H1 (cell line): ENCODE results near the gene RPRD2. TPM values are rescaled to one million over a fixed set of nuclear protein-coding genes. Genes with fewer than 3 reads are reported as not detected.

ENCODE experiments used
- CTCF ChIA-PET: fragments of 300-600 bp; sonication (Branson Sonifier 250); formaldehyde crosslinking; loops from one replicate; lab custom pipeline; 2021; ENCODE audit not compliant: partially characterized antibody; lab: Charles Lee
- POLR2A ChIA-PET: fragments of 300-600 bp; sonication (Branson Sonifier 250); formaldehyde crosslinking; loops from one replicate; lab custom pipeline; 2021; ENCODE audit warnings: inconsistent platforms; ENCODE audit not compliant: partially characterized antibody; lab: Charles Lee
- DNase-seq, 2 experiments: peaks; one replicate each; pipeline versions ENCODE4 v3.0.0 to v3.0.0-alpha.2; 2010 to 2022; ENCODE audit warnings: low spot score in 2 of 2, low read depth in 1 of 2, mixed read lengths in 1 of 2
- FAIRE-seq: peaks from 2 replicates; lab custom pipeline; 2011; peaks lifted over from hg19 to GRCh38; lab: Jason Lieb, UNC
- H2AFZ ChIP-seq: 2 replicates; pipeline ENCODE4 v1.8.1; 2012; ENCODE audit warnings: low read length, inconsistent platforms
- H2AK5ac ChIP-seq: 2 replicates; pipeline ENCODE4 v1.6.1; 2013; ENCODE audit warnings: low read depth, low read length
- H2BK120ac ChIP-seq: replicated peaks from 2 replicates; pipeline ENCODE3; 2013; ENCODE audit warnings: low read depth, low read length, inconsistent platforms
- H2BK12ac ChIP-seq: 2 replicates; pipeline ENCODE4 v1.6.1; 2013; ENCODE audit warnings: low read depth, low read length
- H2BK15ac ChIP-seq: 2 replicates; pipeline ENCODE4 v1.6.1; 2013; ENCODE audit warnings: low read length
- H2BK20ac ChIP-seq: 2 replicates; pipeline ENCODE4 v1.6.1; 2013; ENCODE audit warnings: low read length
- H2BK5ac ChIP-seq: 2 replicates; pipeline ENCODE4 v1.6.1; 2013; ENCODE audit warnings: low read depth, low read length
- H3K14ac ChIP-seq: 2 replicates; pipeline ENCODE4 v1.6.1; 2013; ENCODE audit warnings: inconsistent platforms; ENCODE audit not compliant: insufficient read length
- H3K18ac ChIP-seq: 2 replicates; pipeline ENCODE4 v1.6.1; 2013; ENCODE audit warnings: low read length; ENCODE audit errors: extremely low read depth
- H3K23ac ChIP-seq: 2 replicates; pipeline ENCODE4 v1.6.1; 2013; ENCODE audit warnings: inconsistent platforms; ENCODE audit not compliant: insufficient read length
- H3K23me2 ChIP-seq: 2 replicates; pipeline ENCODE4 v1.6.1; 2013; ENCODE audit warnings: low read depth, low read length
- H3K27ac ChIP-seq: 2 replicates; pipeline ENCODE4 v1.6.1; 2011; ENCODE audit warnings: low read depth, low read length, inconsistent platforms
- H3K27me3 ChIP-seq, 4 experiments: replicated peaks in 1 of 4; 1 replicate in 1 of 4; 2 replicates in 3 of 4; pipeline versions ENCODE4 v1.6.1 to v1.8.1; 2011 to 2013; ENCODE audit warnings: low read length in 3 of 4, mild to moderate bottlenecking in 3 of 4, inconsistent platforms in 2 of 4, mixed read lengths in 2 of 4, moderate library complexity in 1 of 4; ENCODE audit not compliant: control insufficient read depth in 3 of 4, insufficient read depth in 3 of 4; ENCODE audit errors: extremely low read depth in 1 of 4
- H3K36me3 ChIP-seq, 4 experiments: 2 replicates each; pipeline versions ENCODE4 v1.6.1 to v1.8.1; 2011 to 2013; ENCODE audit warnings: mild to moderate bottlenecking in 4 of 4, low read length in 3 of 4, moderate library complexity in 2 of 4, control low read depth in 1 of 4, inconsistent platforms in 1 of 4; ENCODE audit not compliant: insufficient read depth in 4 of 4, control insufficient read depth in 2 of 4
- H3K4ac ChIP-seq: replicated peaks from 2 replicates; pipeline ENCODE3; 2013; ENCODE audit warnings: low read length, low read depth, mixed read lengths, inconsistent platforms; ENCODE audit not compliant: insufficient read length
- H3K4me1 ChIP-seq, 4 experiments: replicated peaks in 1 of 4; 1 replicate in 1 of 4; 2 replicates in 3 of 4; pipeline versions ENCODE4 v1.6.1 to v1.8.1; 2011 to 2013; ENCODE audit warnings: low read length in 3 of 4, inconsistent platforms in 2 of 4, mixed read lengths in 1 of 4; ENCODE audit not compliant: insufficient read depth in 4 of 4, control insufficient read depth in 3 of 4
- H3K4me2 ChIP-seq, 2 experiments: 2 replicates each; pipeline versions ENCODE4 v1.6.1 to v1.8.1; 2011 to 2013; ENCODE audit warnings: low read depth in 2 of 2, low read length in 2 of 2, control low read depth in 1 of 2, inconsistent platforms in 1 of 2, mild to moderate bottlenecking in 1 of 2; ENCODE audit not compliant: insufficient read depth in 1 of 2
- H3K4me3 ChIP-seq, 4 experiments: fragments of 200-600, 300-600 bp in 1 of 4; sonication (generic), shearing (Covaris generic), sonication (Bioruptor Twin) in 1 of 4; 2 replicates each; pipeline versions ENCODE4 v1.5.1 to v1.8.1; 2011 to 2016; ENCODE audit warnings: low read length in 4 of 4, low read depth in 3 of 4, control low read depth in 2 of 4, inconsistent platforms in 2 of 4, mild to moderate bottlenecking in 2 of 4, mixed read lengths in 1 of 4, moderate library complexity in 1 of 4; ENCODE audit not compliant: insufficient read depth in 2 of 4; ENCODE audit errors: extremely low read depth in 1 of 4
- H3K56ac ChIP-seq: replicated peaks from 2 replicates; pipeline ENCODE3; 2013; ENCODE audit warnings: low read depth, mild to moderate bottlenecking, mixed read lengths, low read length, inconsistent platforms; ENCODE audit not compliant: insufficient read length
- H3K79me1 ChIP-seq: 2 replicates; pipeline ENCODE4 v1.6.1; 2013; ENCODE audit warnings: low read depth, low read length, control low read depth
- H3K79me2 ChIP-seq, 2 experiments: 2 replicates each; pipeline versions ENCODE4 v1.6.1 to v1.8.1; 2012 to 2013; ENCODE audit warnings: low read length in 2 of 2, mild to moderate bottlenecking in 2 of 2, inconsistent platforms in 1 of 2; ENCODE audit not compliant: insufficient read depth in 2 of 2, control insufficient read depth in 1 of 2
- H3K9ac ChIP-seq, 4 experiments: replicated peaks in 1 of 4; 1 replicate in 1 of 4; 2 replicates in 3 of 4; pipeline versions ENCODE4 v1.6.1 to v1.8.1; 2011 to 2013; ENCODE audit warnings: low read depth in 3 of 4, low read length in 3 of 4, control low read depth in 2 of 4, mild to moderate bottlenecking in 2 of 4, moderate library complexity in 2 of 4, inconsistent platforms in 1 of 4; ENCODE audit errors: extremely low read depth in 1 of 4
- H3K9me3 ChIP-seq, 2 experiments: 2 replicates each; pipeline versions ENCODE4 v1.6.1 to v1.8.1; 2012 to 2013; ENCODE audit warnings: mild to moderate bottlenecking in 2 of 2, moderate library complexity in 2 of 2, control low read depth in 1 of 2, inconsistent platforms in 1 of 2, low read depth in 1 of 2, low read length in 1 of 2, mixed read lengths in 1 of 2; ENCODE audit not compliant: insufficient read depth in 2 of 2
- H4K20me1 ChIP-seq, 2 experiments: replicated peaks in 1 of 2; 2 replicates each; pipeline versions ENCODE3 to v1.8.1; 2011 to 2013; ENCODE audit warnings: inconsistent platforms in 2 of 2, low read length in 2 of 2, mild to moderate bottlenecking in 1 of 2; ENCODE audit not compliant: insufficient read depth in 2 of 2, control insufficient read depth in 1 of 2
- H4K5ac ChIP-seq: 2 replicates; pipeline ENCODE4 v1.6.1; 2013; ENCODE audit warnings: low read length, low read depth, mixed read lengths, inconsistent platforms; ENCODE audit not compliant: insufficient read length
- H4K8ac ChIP-seq: 2 replicates; pipeline ENCODE4 v1.8.0; 2013; ENCODE audit warnings: mild to moderate bottlenecking, moderate library complexity, low read length, inconsistent platforms; ENCODE audit not compliant: insufficient read depth; ENCODE audit errors: extremely low read depth
- H4K91ac ChIP-seq: replicated peaks from 2 replicates; pipeline ENCODE3; 2013; ENCODE audit warnings: low read length, mixed read lengths, inconsistent platforms; ENCODE audit not compliant: insufficient read length
- BACH1 ChIP-seq: IDR thresholded peaks from 2 replicates; pipeline ENCODE4 v1.6.1; 2012; ENCODE audit warnings: low read length, improper control_type of control experiment
- CTBP2 ChIP-seq: IDR thresholded peaks from 2 replicates; pipeline ENCODE4 v1.7.0; 2011; ENCODE audit warnings: borderline replicate concordance, mild to moderate bottlenecking, moderate library complexity, mixed read lengths, low read length; ENCODE audit not compliant: insufficient read depth, insufficient read length
- EP300 ChIP-seq, 2 experiments: IDR thresholded peaks; 1 replicate in 1 of 2; 2 replicates in 1 of 2; pipeline ENCODE4 v1.6.1; 2011 to 2012; ENCODE audit warnings: low read depth in 2 of 2, low read length in 2 of 2, mild to moderate bottlenecking in 2 of 2, borderline replicate concordance in 1 of 2, inconsistent platforms in 1 of 2, moderate library complexity in 1 of 2
- GTF2F1 ChIP-seq: IDR thresholded peaks from 2 replicates; pipeline ENCODE4 v1.6.1; 2012; ENCODE audit warnings: low read depth, low read length, improper control_type of control experiment, borderline replicate concordance
- HDAC2 ChIP-seq, 2 experiments: fragments of 300-600 bp in 1 of 2; sonication (generic) in 1 of 2; IDR thresholded peaks; 2 replicates each; pipeline ENCODE4 v1.6.1; 2011 to 2012; ENCODE audit warnings: low read depth in 2 of 2, low read length in 2 of 2, mild to moderate bottlenecking in 2 of 2, moderate library complexity in 2 of 2, borderline replicate concordance in 1 of 2, inconsistent platforms in 1 of 2
- JUN ChIP-seq: IDR thresholded peaks from 2 replicates; pipeline ENCODE4 v1.6.1; 2011; ENCODE audit warnings: low read depth, mild to moderate bottlenecking, improper control_type of control experiment, low read length
- KDM4A ChIP-seq: IDR thresholded peaks from one replicate; pipeline ENCODE4 v1.7.1; 2012; ENCODE audit warnings: low read depth, mild to moderate bottlenecking, moderate library complexity, low read length, inconsistent platforms; ENCODE audit not compliant: severe bottlenecking
- NRF1 ChIP-seq: IDR thresholded peaks from 2 replicates; pipeline ENCODE4 v1.6.1; 2011; ENCODE audit warnings: mild to moderate bottlenecking, low read depth, low read length, improper control_type of control experiment
- SP4 ChIP-seq: IDR thresholded peaks from 2 replicates; pipeline ENCODE4 v1.6.1; 2012; ENCODE audit warnings: low read length, inconsistent platforms
- TBP ChIP-seq: IDR thresholded peaks from 2 replicates; pipeline ENCODE4 v1.6.1; 2011; ENCODE audit warnings: low read depth, low read length, improper control_type of control experiment
- WGBS, 2 experiments: shearing (Covaris generic) in 1 of 2; methylation state at CpG; one replicate each; pipeline versions ENCODE4 v1.1.6 to v1.1.7; 2013 to 2015; ENCODE audit warnings: low lambda C conversion rate in 2 of 2, mixed read lengths in 2 of 2, inconsistent platforms in 1 of 2, low coverage in 1 of 2, missing lambda C conversion rate in 1 of 2; ENCODE audit not compliant: insufficient replicate concordance in 2 of 2, insufficient coverage in 1 of 2, insufficient read length in 1 of 2; ENCODE audit errors: extremely low coverage in 1 of 2, missing lambda C conversion rate in 1 of 2; 5-methylcytosine and 5-hydroxymethylcytosine counted together
- polyA plus RNA-seq, 7 experiments: library from polyadenylated mRNA; depleted of rRNA in 3 of 7; stranded (reverse) in 5 of 7; unstranded in 2 of 7; fragments of >200 nt in 5 of 7; fragments of 200-250 nt in 2 of 7; gene quantifications; 1 replicate in 5 of 7; 2 replicates in 1 of 7; 4 replicates in 1 of 7; pipeline versions ENCODE4 v1.2.1 to v1.2.3, GENCODE V29; 2011 to 2013; ENCODE audit warnings: missing spikeins in 2 of 7, mixed read lengths in 2 of 7
- total RNA-seq: library from RNA; stranded (reverse); fragmentation: NEBNext Ultra II Directional; extraction: Animal tissue kit (Norgen Biotek cat#: 25700); gene quantifications from 2 replicates; pipeline ENCODE4 v1.2.1, GENCODE V29; 2021

Gene RPRD2
- total and polyA plus RNA-seq, 2 of the 8 experiments (the other 6 are each of a cell fraction or from before 2014, with no cell fraction given) = 14.4 to 32.4 TPM

- no peak overlapping the region for H3K27ac ChIP-seq
- CTCF ChIA-PET = interaction anchor here (0.5 to 0.7 kb wide), 2 partner anchors 58 to 781 kb away, joined by 3 read pairs; no protein-coding TSS in a partner anchor
- H2AFZ ChIP-seq = no peak overlapping the region
Measured at GRCh38 chr1:150474869-150475268, 110.9 kb downstream of the RPRD2 start.

More at GRCh38 chr1:150474869-150475268, 110.9 kb downstream of the RPRD2 start:
- H2BK15ac ChIP-seq = no peak overlapping the region
- 72% methylated on average over 4 of the region's 4 CpGs; no CpG with 5 or more reads in 1 of the 2 experiments for WGBS, 2 experiments
- H3K4ac ChIP-seq = no peak overlapping the region
- no peak overlapping the region for H4K91ac ChIP-seq
- H4K8ac ChIP-seq = no peak overlapping the region
- no peak for FAIRE-seq
- H4K20me1 ChIP-seq = peaks cover 0 to 2% of the 10 kb centered on the region in 2 experiments
- H3K79me1 ChIP-seq = no peaks in the 10 kb centered on the region
- H3K23me2 ChIP-seq = no peaks in the 10 kb centered on the region
- no peak overlapping the region for H3K4me3 ChIP-seq
- TF ChIP-seq HDAC2 (IDR thresholded peaks at IDR 0.05; ENCODE audit: borderline replicate concordance in 1 of 2, low read depth in 2 of 2, low read length in 2 of 2) = no peak
- TF ChIP-seq JUN = no peak
- no peak for TF ChIP-seq EP300 (IDR thresholded peaks at IDR 0.05; ENCODE audit: borderline replicate concordance in 1 of 2, low read depth in 2 of 2, low read length in 2 of 2)
- TF ChIP-seq SP4 = no peak
- no peak for TF ChIP-seq CTBP2
- TF ChIP-seq TBP = no peak
- TF ChIP-seq BACH1 = no peak
- TF ChIP-seq GTF2F1 = no peak
- no peak for TF ChIP-seq NRF1
- no peak for TF ChIP-seq KDM4A
- H3K4me1 ChIP-seq = peaks cover 0 to 8% (median 4%) of the 10 kb centered on the region in 4 experiments; a peak in 4 of 7 replicates
- H3K79me2 ChIP-seq = no peaks in the 10 kb centered on the region
- POLR2A ChIA-PET = interaction anchor here (1.3 to 1.4 kb wide), 2 partner anchors 11 to 33 kb away, joined by 3 read pairs; partner anchors contain the start of gene ECM1
- H3K18ac ChIP-seq = no peak overlapping the region
- H3K9me3 ChIP-seq = no peaks in the 10 kb centered on the region
- no peak overlapping the region for H3K4me2 ChIP-seq
- H2BK5ac ChIP-seq = no peak overlapping the region
- H2BK20ac ChIP-seq = no peak overlapping the region
- H2BK120ac ChIP-seq = no peak overlapping the region
- H3K14ac ChIP-seq = no peak overlapping the region
- H4K5ac ChIP-seq = no peak overlapping the region
- H3K36me3 ChIP-seq = peaks cover 15 to 29% (median 19%) of the 10 kb centered on the region in 4 experiments
- H2AK5ac ChIP-seq = no peak overlapping the region
- H3K23ac ChIP-seq = no peak overlapping the region
- H3K27me3 ChIP-seq = no peaks in the 10 kb centered on the region
- no peak overlapping the region for H2BK12ac ChIP-seq
- no peak for DNase-seq
- no peak overlapping the region for H3K9ac ChIP-seq
- H3K56ac ChIP-seq = no peak overlapping the region
